Ammon's horn (tissue), 1 donor: Measurements from ENCODE around the gene BBX.
A peak's percentile ranks its signal among the peaks of the same experiment; 100 is the strongest.
"Not testable (repeated sequence)": the region's sequence is repeated elsewhere in the genome, so short reads cannot be mapped to it uniquely, and the experiment has no call there.

Experiments
- DNase-seq: peaks from one replicate; pipeline ENCODE4 v3.0.0-alpha.2; 2016; ENCODE audit warnings: low spot score

The BBX gene

GRCh38 chr3:107800710-107801109, 277.9 kb downstream of the BBX start:
- peak; percentile 45 for DNase-seq

DNA sequence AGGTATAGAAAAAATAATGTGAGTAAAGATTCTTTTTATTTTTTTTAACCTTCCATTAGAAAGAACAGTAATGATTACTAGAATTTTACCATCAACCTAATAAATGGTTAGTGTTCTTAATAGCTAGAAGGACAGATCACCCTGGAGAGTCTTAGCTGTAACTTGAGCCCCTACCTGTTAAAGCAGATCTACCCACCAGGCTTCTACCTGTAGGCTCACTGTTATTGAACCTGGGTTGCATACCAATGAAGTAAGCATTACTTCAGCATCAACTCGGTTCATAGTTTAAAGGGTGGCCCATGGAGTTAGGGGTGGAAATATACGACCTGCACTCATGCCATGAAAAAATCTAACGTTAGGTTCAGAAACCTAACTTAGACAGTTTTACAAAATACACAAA, 280.4 kb downstream of the BBX start:
- no peak for DNase-seq

DNA sequence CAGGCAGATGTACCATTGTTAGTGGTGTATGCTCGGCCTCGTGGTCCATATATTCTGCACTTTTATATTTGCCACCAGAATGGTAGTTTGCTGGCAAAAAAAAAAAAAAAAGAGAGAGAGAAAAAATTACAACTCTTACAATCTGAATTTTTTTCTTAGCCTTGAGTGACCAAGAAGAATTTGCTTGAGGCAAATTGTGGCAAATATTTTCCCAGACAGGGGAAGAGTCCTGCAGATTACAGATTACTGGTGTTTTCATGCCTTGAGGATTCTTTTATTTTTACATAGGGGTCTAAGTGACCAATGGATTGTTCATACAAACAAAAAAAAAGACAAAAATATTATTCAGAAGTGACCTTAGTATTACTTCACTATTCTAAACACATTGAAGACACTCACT, 283.3 kb downstream of the BBX start:
- DNase-seq: no peak

DNA sequence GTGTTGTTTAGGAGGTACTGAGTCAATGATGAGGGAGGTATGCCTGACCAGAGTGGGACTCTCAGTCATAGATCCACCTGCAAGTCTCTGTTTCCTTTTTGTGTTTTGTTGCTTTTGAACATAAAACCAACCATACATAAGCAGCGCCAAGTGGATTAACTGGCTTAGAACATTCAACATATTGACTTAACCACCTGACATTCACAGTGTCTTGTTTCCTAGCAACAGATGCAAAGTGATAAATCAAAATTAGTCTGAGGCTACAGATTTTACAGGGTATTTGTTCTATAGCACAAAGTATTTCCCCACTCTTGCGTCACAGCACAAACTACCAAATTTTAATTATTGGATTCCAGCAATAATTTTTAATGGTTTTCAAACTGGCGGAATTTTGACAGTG, 283.8 kb downstream of the BBX start:
- peak; percentile 27 for DNase-seq

DNA sequence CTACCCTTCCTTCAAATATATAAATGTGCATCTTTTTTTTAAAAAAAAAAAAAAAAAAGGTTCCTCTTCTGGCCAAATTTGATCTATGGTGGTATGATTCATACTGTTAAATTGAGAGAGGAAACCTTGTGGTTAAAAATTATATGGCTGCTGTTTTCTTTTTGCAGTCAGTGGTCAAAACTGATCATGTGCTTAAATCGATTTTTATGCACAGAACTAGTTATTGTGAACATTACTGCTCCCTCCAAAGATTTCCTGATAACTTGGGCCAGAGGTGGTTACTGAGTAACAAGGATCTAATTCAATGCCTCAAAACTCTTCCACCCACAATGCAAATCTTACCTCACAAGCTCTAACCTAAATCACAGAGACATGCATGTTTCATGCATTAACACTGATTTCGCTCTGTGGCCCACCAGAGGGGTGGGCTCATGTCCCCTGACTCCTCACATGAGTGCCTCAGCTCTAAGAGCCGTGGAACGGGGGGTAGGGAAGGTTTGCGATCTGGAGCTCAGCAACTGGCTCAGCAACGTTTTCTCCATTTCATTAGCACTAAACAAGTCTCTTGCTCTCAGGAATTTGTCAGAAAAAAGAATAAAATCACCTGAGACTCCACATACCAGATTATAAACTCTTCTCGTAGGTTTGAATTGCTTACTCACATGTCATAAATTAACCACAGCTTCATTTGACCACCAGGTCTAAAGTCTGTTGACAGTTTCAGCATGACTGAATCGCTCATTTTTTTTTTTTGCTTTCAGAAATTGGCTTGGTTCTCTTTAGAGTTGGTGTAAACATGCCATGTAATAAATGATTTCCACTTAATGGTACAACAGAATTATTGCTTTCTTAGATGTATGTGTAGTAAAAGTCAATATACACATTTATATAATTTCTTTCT, 287.7 kb downstream of the BBX start:
- DNase-seq: no peak

DNA sequence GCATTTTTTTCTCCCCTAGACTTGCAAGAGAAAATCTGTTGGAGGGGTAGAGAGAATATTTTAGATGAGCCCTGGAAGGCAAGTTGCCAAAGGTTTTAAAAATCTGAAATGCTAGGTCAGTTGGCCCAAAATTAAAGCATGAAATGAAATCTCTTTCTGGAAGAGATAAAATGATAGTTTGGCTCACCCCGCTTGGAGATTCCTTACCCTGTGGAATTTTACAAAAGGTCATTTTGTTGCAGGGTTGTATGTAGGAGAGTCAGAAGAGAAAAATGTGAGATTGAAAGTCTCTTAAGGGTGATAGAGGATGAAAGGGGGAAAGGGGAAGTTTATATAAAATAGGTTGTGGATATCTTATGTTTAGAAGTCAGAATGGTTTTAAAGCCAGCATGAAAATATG, 290.3 kb downstream of the BBX start:
- no peak for DNase-seq

GRCh38 chr3:107816107-107816506, 293.3 kb downstream of the BBX start:
- DNase-seq: no peak

DNA sequence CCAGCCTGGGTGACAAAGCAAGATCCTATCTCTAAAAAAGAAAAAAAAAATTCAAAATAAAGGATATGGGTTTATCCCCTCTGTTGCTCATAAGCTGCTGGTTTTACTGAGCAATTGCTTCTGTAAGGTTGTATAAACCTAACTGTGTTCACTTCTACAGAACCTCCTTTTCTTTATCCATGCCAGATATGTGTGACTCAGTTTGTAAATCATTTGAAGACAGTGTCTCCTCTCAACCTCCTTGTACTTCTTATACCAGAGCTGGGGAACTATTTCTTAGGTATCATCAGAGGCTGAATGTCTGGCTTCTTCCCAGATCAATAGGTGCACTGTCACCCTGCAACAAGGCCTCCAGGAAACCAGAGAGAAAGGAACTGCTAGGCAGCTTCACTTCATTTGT, 294.3 kb downstream of the BBX start:
- DNase-seq: no peak

DNA sequence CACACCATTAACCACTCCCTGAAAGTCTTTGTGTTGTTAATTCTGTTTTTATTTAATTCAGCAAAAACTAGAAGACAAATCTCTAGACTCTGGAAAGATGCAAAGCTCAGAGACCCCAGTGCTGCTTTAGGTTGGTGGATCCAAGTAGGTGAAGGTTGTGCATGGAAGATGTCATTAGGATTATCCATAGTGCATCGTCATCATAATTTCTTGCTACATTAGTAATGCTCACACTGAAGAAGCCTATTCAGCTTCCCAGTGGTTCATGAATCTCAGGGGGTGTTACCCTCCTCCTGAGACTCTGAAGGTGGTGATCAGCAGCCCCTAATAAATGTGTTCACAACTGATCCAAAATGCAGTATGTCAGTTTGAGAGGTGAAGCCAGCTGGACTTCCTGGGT, 295.3 kb downstream of the BBX start:
- no peak for DNase-seq

DNA sequence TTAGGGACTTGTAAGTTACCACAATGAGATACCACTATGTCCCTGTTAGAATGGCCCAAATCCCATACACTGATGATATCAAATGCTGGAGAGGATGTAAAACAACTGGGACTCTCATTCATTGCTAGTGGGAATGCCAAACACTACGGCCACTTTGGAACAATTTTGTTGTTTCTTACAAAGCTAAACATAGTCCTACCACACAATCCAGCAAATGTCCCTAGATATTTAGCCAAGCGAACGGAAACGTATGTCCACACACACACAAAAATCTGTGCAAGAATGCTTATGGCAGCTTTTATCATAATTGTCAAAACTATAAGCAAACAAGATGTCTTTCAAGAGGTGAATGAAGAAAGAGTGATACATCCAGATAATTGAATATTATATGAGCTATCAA, 296.9 kb downstream of the BBX start:
- no peak for DNase-seq

GRCh38 chr3:107822308-107822707, 299.5 kb downstream of the BBX start:
- no peak for DNase-seq

- no peak for DNase-seq
Observed at GRCh38 chr3:107824822-107825371, 302.1 kb downstream of the BBX start.

GRCh38 chr3:107825556-107825955, 302.8 kb downstream of the BBX start:
- DNase-seq: no peak

DNA sequence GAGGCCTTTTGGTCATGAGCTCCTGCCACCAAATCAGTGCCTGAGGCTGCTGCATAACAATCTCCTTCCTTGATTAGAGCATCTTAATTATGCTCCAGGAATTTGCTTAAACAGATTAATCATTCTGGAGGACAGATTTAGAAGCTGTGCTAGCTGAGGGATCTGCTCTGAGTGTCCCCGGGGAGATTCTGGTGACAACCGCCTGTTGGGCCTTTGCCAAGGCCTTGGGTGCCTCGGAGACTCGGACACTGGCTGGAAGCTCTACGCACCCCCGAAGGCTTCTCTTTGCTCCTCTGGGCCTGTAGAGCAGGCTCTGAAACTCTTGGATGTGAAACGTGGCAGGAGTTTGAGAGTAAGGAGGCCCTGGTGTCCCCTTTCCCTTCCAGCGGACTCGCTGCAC, 304.0 kb downstream of the BBX start:
- DNase-seq: no peak

GRCh38 chr3:107829185-107829584, 306.4 kb downstream of the BBX start:
- DNase-seq: no peak

DNA sequence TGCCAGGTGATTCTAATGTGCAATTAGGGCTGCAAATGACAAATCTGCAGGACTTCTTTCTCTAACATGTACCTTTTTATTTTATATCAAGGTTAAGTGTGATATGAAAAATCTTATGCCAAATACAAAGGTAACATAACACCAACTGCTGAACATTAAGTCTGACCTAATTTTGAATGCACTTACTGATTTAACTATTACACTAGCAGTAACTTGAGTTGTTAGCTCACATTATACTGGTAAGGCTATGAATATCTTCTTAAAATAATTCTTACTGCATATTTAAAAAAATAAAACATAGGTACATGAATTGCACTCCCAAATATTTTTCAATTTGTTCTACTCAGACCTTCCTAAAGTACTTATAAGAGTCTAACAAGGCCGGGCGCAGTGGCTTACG, 308.8 kb downstream of the BBX start:
- DNase-seq: no peak

DNA sequence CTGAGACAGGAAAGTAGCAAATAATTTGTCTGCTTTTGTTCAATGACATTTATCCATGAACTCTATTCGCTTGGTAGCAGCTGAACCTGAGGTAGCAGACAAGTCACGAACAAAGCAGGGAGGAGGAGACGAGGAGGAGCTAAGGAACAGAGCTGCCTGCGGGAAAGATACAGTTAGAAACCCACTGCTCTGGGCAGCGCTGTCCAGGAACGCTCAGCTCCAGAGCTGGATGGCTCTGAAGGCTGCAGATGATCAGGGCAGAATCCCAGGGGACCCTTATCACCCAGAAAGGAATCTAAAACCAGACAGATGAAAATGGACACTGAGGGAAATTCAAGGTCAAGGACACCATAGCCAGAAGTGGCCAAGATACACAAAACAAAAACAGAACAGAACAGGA, 310.3 kb downstream of the BBX start:
- no peak for DNase-seq

DNA sequence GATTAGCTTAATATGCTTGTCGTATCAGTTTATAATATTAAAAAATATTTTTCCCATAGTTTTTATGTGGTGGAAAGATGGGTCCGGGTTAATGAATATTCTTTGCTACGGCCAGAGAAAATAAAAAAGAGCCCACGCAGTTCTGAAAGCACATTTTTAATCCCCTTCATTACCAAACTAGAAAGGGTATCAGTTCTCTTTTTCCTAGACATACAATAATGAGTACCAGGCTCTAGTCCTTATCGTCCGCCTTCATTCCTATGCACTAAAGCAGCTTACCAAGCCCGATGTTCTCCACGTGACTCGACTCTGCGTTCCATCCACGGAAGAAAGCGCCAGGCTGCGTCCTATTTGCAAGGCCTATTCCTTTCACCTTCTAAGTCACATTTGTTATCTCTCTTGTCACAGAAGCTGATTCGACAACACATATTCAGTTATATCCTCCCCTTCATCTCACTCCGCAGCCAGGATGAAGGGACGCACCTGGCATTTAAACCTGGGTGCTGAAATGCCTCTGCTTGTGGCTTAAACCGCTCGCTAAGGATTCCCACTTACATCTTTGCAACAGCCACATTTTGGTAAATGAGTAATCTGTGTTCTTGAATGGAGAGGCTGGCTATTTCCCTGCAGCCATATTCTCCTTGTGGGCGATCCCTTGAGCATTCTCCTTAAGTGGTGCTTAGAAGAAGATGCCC, 311.1 kb downstream of the BBX start:
- no peak for DNase-seq

DNA sequence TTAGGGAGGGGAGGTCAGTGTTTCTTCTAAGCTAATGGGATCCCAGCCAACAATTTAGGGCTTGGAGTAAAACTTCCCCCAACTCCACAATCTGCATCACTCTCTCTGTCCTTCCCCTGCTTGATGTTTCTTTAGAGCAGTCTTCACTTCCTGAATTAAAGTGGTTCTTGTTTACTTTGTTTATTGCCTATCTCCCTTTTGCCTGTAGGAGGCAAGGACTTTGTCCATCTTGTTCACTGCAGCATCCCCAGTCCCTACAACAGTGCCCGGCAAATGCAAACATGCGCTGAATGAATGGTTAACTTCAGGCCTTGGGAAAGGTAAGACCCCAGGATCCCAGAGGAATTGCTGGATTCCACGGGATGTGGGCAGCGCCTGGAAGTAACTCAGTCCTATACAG, 312.2 kb downstream of the BBX start:
- not testable (repeated sequence) for DNase-seq

- no peak for DNase-seq
Observed at GRCh38 chr3:107837895-107838612, 315.3 kb downstream of the BBX start.

DNA sequence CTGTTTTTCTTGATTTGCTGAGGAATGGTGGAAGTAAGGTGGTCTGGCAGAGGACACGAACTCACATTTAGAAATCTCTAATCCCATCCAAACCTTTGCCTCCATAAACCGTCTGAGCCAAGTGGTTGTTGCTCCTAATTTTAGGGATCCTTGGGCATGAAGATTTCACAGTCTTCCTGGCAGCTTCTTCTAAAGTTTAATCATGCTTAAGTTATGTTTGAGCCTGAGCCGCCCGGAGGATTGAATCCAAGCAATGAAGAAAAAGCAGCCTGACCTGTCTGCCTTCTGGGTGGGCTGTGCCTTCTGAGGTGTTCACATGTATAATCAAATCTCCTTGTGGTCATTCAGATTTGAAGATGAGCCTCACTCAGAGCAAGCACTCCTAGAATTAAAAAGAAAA, 319.1 kb downstream of the BBX start:
- no peak for DNase-seq

DNA sequence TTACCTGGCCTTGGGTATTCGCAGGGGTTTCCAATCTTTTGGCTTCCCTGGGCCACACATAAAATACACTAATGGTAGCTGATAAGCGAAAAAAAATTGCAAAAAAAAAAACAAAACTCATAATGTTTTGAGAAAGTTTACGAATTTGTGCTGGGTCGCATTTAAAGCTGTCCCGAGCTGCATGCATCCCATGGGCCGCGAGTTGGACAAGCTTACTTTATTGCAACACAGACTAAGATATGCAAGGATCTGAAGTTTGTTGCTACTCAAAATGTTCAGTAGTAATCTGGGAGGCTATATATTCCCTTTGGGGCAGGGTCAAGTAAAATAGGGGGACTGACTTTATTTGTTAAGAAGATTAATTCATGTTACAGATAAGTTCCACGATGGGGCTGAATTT, 320.2 kb downstream of the BBX start:
- no peak for DNase-seq
